Spleen (tissue), 7 donors: ENCODE measurements around the gene ACSS3.

Source experiments
- POLR2A ChIP-seq, 3 donors: fragments of 450-650 bp; IDR thresholded peaks; one replicate each; pipeline ENCODE4 v1.5.1; 2017; ENCODE audit warnings: antibody characterized with exemption in 3 of 3, mild to moderate bottlenecking in 1 of 3
- TF ChIP-seq, protein P1 (sequence below), 11 experiments: fragments of 200-600 bp in 7 of 11; fragments of 450-650 bp in 4 of 11; sonication (generic) in 4 of 11; IDR thresholded peaks in 8 of 11; conservative IDR thresholded peaks in 3 of 11; 1 replicate in 7 of 11; 2 replicates in 4 of 11; pipeline versions ENCODE4 v1.4.0 to v1.8.0; 2016 to 2021; ENCODE audit warnings: antibody characterized with exemption in 11 of 11, inconsistent platforms in 4 of 11, mild to moderate bottlenecking in 1 of 11
- donor health status: DM: no; HTN: no; CAD: no; lungs with moderate emphysema.
- donor health status: DM: no; HTN: no; CAD: no.
- donor health status: DM: no; HTN: no; CAD: no.

DNA sequence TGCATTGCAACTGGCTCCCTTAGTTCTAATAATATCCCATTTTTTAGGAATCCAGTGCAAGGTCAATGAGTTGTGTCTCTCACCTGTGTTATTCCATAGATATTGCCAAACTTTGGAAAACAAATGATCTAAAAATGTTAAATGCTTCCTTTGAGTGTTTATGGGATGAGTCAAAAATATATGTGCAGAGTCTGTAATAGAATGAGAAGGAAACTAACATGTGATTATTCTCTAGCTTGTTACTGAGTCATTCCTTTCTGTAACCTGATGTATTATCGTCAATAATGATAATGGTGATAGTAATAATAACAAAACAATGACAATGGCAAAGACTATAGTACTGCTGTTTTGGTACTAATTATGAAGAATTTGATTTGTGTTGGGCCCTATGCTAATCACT, 11.5 kb downstream of the ACSS3 start:
- TF ChIP-seq, protein P1, sequence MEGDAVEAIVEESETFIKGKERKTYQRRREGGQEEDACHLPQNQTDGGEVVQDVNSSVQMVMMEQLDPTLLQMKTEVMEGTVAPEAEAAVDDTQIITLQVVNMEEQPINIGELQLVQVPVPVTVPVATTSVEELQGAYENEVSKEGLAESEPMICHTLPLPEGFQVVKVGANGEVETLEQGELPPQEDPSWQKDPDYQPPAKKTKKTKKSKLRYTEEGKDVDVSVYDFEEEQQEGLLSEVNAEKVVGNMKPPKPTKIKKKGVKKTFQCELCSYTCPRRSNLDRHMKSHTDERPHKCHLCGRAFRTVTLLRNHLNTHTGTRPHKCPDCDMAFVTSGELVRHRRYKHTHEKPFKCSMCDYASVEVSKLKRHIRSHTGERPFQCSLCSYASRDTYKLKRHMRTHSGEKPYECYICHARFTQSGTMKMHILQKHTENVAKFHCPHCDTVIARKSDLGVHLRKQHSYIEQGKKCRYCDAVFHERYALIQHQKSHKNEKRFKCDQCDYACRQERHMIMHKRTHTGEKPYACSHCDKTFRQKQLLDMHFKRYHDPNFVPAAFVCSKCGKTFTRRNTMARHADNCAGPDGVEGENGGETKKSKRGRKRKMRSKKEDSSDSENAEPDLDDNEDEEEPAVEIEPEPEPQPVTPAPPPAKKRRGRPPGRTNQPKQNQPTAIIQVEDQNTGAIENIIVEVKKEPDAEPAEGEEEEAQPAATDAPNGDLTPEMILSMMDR (IDR thresholded peaks at IDR 0.05 in 8 of 11, conservative IDR thresholded peaks at IDR 0.05 in 3 of 11) = no peak
- no peak for TF ChIP-seq POLR2A (IDR thresholded peaks at IDR 0.05)
